NCI-H1092 (cell line): ENCODE data around the gene VPS13A.
A peak's percentile ranks its signal among the peaks of the same experiment; 100 is the strongest.

Experiments used
- DNase-seq: peaks from one replicate; lab custom pipeline; 2025; lab: John Stamatoyannopoulos, UW

Gene VPS13A

DNA sequence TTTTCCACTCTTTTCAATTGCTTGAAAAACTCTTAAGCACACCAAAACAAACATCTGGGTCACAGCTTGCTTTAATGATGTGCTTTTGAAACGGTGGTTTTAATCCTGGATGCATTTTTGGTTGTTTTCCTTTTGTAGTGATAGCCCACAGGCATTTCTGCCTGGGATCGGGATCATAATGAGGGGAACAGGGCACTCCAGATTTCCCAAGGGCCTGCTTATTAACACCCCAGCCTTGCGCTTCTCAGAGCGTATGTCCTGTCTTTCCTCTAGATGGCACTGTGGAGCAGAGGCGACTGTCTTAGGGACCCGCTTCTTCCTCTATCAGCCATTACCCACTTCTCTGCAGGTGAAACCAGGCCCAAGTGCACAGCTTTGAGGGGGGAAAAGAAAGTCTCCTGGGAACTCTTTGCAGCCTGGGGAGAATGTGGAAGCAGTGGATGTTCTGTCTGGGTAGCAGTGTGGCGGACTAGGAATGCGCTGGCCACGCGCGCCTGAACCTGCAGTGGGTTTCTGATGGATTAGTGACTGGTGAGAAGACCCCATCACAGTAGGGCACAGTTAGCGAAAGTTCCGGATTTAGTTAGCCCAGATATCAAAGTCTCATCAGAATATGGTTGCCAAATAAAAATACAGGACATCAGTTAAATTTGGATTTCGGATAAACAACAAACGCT, 280.7 kb downstream of the VPS13A start:
- DNase-seq: peak; percentile 50

DNA sequence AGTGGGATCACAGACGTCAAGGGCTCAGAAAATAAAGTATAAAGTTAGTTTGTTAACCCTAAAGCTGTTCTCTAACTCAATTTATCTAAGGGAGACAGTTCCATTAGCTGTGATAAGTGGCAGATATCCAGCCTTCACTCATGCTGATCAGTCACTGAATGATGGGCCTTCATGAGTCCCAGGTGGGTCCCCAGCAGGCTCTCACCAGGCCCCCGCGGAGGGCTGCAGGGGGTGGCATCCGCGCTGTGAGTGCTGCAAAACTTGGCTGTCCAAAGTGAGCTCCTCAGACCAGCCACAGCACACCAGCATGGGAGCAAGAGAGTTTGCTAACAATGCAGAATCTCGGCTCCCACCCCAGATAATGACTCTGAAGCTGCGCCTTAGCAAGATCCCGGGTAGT, 283.6 kb downstream of the VPS13A start:
- no peak for DNase-seq

DNA sequence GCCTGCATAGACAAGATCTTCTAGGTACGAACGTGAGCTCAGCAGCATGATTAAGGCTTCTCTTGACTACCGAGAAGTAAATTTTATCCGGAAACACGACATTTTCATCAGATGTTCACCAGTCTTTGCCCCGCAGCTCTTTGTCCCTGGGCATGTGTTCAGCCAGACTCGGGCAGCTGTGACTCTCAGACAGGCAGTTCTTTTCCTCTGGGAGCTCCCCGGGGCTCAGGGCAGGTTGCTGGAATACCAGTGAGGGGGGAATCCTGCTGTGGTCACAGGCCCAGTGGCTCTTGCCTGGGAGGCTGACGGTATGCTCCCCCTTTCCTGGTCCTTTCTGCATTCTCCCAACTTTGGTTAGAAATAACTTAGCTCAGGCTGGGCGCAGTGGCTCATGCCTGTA, 284.7 kb downstream of the VPS13A start:
- no peak for DNase-seq

DNA sequence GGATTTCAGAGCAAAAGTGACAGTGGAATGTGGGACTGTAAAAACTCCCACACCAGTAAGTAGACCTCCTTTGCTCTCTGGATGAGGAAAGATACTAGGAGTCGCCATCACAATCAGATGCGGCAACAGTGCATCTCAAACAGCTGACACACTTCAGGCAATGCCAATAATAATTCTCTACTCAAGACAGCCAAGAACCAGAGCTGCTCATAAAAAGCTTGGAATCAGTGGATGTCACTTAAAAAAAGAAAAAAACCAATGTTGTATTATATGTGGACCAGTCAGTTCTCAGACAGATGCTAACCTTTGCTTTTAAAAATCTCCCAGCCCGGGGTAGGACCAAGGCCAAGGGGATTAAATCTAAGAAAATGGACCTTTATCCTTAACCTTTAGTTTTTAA, 285.8 kb downstream of the VPS13A start:
- no peak for DNase-seq

DNA sequence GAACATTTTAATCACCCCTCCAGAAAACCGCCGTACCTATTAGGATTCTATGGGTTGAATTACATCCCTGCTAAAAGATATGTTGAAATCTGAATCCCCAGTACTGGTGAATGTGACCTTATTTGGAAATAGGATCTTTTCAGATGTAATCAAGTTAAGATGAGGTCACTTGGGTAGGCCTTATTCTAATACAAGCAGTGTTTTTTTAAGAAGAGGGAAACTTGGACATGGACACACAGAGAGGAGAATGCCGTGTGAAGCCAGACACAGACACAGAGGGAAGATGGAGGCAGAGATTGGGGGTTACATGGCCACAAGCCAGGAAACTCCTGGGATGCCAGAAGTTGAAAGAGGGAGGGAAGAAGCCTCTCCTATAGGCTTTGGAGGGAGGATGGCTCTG, 287.3 kb downstream of the VPS13A start:
- no peak for DNase-seq

DNA sequence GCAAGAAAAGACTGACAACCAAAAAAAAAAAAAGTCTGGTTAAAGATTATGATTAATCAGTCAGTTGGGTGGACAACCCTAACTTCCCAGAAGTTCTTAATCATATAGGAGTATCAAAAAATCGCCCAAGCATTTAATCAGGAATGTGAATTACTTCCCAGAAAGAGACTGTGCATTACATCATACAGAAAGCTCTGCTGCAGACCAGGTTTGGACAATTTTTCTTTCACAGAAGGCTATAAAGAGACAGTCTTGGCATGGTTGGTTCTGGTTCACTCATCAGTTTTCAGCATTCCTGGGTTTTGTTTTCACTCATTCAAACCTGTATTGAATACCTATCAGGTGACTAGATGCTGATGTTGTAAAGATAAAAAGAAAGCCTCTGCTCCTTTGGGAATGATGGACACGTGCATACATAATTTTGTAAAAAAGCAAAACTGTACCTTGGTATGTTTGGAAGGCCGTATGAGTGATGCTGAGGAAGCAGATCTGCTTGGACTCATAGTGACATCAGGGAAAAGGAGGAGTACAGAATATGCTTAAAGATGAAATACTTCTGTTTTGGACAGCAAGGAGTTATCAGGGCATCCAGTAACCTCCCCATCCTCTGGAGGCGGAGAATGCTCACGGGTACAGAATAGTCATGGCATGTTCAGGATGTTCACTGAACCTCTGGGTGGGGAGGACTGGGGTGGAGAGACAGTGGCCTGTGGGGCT, 292.3 kb downstream of the VPS13A start:
- no peak for DNase-seq
